Measurements from ENCODE around the gene TMPRSS3. TPM values are rescaled to one million over a fixed set of nuclear protein-coding genes. Genes with fewer than 3 reads are reported as not detected.

TMPRSS3 gene
- total RNA-seq, 1 experiment from 2014 or later, result not detected

GRCh38 chr21:42351626-42352440, 44.0 kb downstream of the TMPRSS3 start:
- no peak overlapping the region for H2AFZ ChIP-seq (ENCODE audit: low read length)
- no peaks in the 10 kb centered on the region for H3K9me2 ChIP-seq (replicated peaks; ENCODE audit: insufficient read depth, low read length)
- H3K36me3 ChIP-seq (ENCODE audit: insufficient read depth, low read length), result no peaks in the 10 kb centered on the region
- H4K20me1 ChIP-seq (ENCODE audit: insufficient read depth, low read depth, low read length), result no peaks in the 10 kb centered on the region
- DNase-seq, result no peak
- no peak overlapping the region for H3K27ac ChIP-seq (ENCODE audit: low read length)
- H3K4me2 ChIP-seq (ENCODE audit: low read depth, low read length, poor library complexity, severe bottlenecking), result no peak overlapping the region
- H3K4me1 ChIP-seq (ENCODE audit: low read length), result no peaks in the 10 kb centered on the region
- no peak overlapping the region for H3K4me3 ChIP-seq (ENCODE audit: low read length)
- H3K9me3 ChIP-seq (ENCODE audit: low read length), result peaks cover 11% of the 10 kb centered on the region
- no peak overlapping the region for H3K9ac ChIP-seq (ENCODE audit: low read length)
- H3K79me2 ChIP-seq (ENCODE audit: low read length), result no peaks in the 10 kb centered on the region
- 0 out of 2 replicates have a peak, but pooled peaks cover 4% of the 10 kb centered on the region for H3K27me3 ChIP-seq (ENCODE audit: low read length)

DNA sequence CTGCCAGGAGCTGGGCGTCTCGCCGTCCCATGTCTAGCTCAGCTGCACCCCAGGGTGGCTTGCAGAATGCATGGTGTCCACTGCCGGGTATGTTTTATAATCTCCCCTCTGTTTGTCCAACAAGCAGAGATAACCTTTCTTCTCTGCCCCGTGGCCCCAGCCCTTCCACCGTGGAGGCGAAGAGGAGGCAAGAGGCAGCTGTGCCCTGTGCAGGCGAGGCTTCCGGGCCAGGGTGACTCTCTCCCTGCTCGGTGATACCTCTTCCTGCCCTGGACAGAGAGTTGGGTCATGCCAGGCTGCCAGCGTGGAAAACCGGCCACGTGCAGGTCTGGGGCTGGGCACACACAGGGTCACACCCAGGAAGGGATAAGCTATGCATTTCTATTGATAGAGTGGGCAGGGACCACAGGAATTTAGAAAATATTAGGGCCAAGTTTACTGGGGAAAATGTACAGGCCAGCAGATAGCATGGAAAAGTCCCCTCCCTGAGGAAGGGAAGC, 44.9 kb downstream of the TMPRSS3 start, which contains the start of gene TFF2:
Gene TFF2, minus strand, starts transcription at position 68 of the 500 bp plus-strand sequence. Its CDS starts 37 bp downstream, at position 31.
- H3K27me3 ChIP-seq (ENCODE audit: low read length), result 0 out of 2 replicates have a peak, but pooled peaks cover 4% of the 10 kb centered on the region
- no peak within 1 kb of the TSS for H3K4me3 ChIP-seq (ENCODE audit: low read length)
- no peaks in the 10 kb centered on the region for H3K36me3 ChIP-seq (ENCODE audit: insufficient read depth, low read length)
- H3K9me3 ChIP-seq (ENCODE audit: low read length), result peaks cover 11% of the 10 kb centered on the region
- no peak for DNase-seq
- H3K4me1 ChIP-seq (ENCODE audit: low read length), result no peaks in the 10 kb centered on the region
- H2AFZ ChIP-seq (ENCODE audit: low read length), result no peak within 1 kb of the TSS
- H3K27ac ChIP-seq (ENCODE audit: low read length), result no peak within 1 kb of the TSS
- H3K9me2 ChIP-seq (replicated peaks; ENCODE audit: insufficient read depth, low read length), result no peaks in the 10 kb centered on the region
- no peak within 1 kb of the TSS for H3K4me2 ChIP-seq (ENCODE audit: low read depth, low read length, poor library complexity, severe bottlenecking)
- H4K20me1 ChIP-seq (ENCODE audit: insufficient read depth, low read depth, low read length), result no peaks in the 10 kb centered on the region
- no peak within 1 kb of the TSS for H3K9ac ChIP-seq (ENCODE audit: low read length)
- H3K79me2 ChIP-seq (ENCODE audit: low read length), result no peaks in the 10 kb centered on the region

- no peak for DNase-seq
- no peak overlapping the region for H3K9ac ChIP-seq (ENCODE audit: low read length)
Measured at GRCh38 chr21:42350318-42350910, 45.4 kb downstream of the TMPRSS3 start.

DNA sequence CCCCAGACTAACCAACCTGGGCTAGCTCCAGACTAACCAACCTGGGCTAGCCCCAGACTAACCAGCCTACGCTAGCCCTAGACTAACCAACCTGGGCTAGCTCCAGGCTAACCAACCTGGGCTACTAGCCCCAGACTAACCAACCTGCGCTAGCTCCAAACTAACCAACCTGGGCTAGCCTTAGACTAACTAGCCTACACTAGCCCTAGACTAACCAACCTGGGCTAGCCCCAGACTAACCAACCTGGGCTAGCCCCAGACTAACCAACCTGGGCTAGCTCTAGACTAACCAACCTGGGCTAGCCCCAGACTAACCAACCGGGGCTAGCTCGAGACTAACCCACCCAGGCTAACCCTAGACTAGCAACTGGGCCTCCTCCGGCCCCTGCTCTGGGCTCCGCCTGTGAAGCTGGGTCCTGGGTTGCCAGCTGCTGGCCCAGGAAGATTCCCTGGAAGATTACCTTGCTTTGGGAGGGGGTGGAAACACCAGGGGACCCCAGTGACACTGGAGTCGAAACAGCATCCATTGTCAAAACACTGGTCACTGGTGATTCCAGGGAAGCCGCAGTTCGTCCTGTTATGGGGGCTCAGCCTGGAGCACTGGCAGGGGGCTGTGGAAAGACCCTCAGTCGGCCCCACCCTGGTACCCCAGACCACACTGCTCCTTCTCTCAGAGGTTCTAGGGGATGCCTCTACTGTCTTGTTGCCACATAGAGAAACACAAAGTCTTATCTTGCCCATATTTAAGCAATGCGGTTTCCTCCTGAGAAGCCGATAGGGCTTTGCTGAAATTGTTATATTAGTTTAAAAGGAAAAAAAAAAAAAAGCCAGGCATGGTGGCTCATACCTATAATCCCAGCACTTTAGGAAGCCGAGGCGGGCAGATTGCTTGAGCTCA, 46.2 kb downstream of the TMPRSS3 start:
- Histone ChIP-seq H3K79me2 (ENCODE audit: low read length) (no peaks in the 10 kb centered on the region), H3K36me3 (ENCODE audit: insufficient read depth, low read length) (no peaks in the 10 kb centered on the region), H3K9ac (ENCODE audit: low read length) (no peak overlapping the region), H3K9me2 (replicated peaks; ENCODE audit: insufficient read depth, low read length) (no peaks in the 10 kb centered on the region), H3K9me3 (ENCODE audit: low read length) (peaks cover 2% of the 10 kb centered on the region; the same call in 1 of the 2 replicates), H3K4me1 (ENCODE audit: low read length) (no peaks in the 10 kb centered on the region), H2AFZ (ENCODE audit: low read length) (no peak overlapping the region), H3K4me3 (ENCODE audit: low read length) (no peak overlapping the region), H3K27ac (ENCODE audit: low read length) (no peak overlapping the region), H3K4me2 (ENCODE audit: low read depth, low read length, poor library complexity, severe bottlenecking) (no peak overlapping the region), H3K27me3 (ENCODE audit: low read length) (no peaks in the 10 kb centered on the region), H4K20me1 (ENCODE audit: insufficient read depth, low read depth, low read length) (no peaks in the 10 kb centered on the region)
- DNase-seq, result no peak

More at GRCh38 chr21:42350318-42350910, 45.4 kb downstream of the TMPRSS3 start:
- Histone ChIP-seq H3K4me2 (ENCODE audit: low read depth, low read length, poor library complexity, severe bottlenecking) (no peak overlapping the region), H3K4me1 (ENCODE audit: low read length) (no peaks in the 10 kb centered on the region), H3K9me3 (ENCODE audit: low read length) (peaks cover 8% of the 10 kb centered on the region), H3K4me3 (ENCODE audit: low read length) (no peak overlapping the region), H3K79me2 (ENCODE audit: low read length) (no peaks in the 10 kb centered on the region), H3K27ac (ENCODE audit: low read length) (no peak overlapping the region), H3K27me3 (ENCODE audit: low read length) (0 out of 2 replicates have a peak, but pooled peaks cover 4% of the 10 kb centered on the region), H3K9me2 (replicated peaks; ENCODE audit: insufficient read depth, low read length) (no peaks in the 10 kb centered on the region), H2AFZ (ENCODE audit: low read length) (no peak overlapping the region), H3K36me3 (ENCODE audit: insufficient read depth, low read length) (no peaks in the 10 kb centered on the region), H4K20me1 (ENCODE audit: insufficient read depth, low read depth, low read length) (no peaks in the 10 kb centered on the region)

- H3K27me3 ChIP-seq (ENCODE audit: low read length), result no peaks in the 10 kb centered on the region
- H3K36me3 ChIP-seq (ENCODE audit: insufficient read depth, low read length), result no peaks in the 10 kb centered on the region
- H3K4me2 ChIP-seq (ENCODE audit: low read depth, low read length, poor library complexity, severe bottlenecking), result no peak overlapping the region
- H3K9me2 ChIP-seq (replicated peaks; ENCODE audit: insufficient read depth, low read length), result no peaks in the 10 kb centered on the region
- no peaks in the 10 kb centered on the region for H3K79me2 ChIP-seq (ENCODE audit: low read length)
- H3K4me1 ChIP-seq (ENCODE audit: low read length), result no peaks in the 10 kb centered on the region
- H2AFZ ChIP-seq (ENCODE audit: low read length), result no peak overlapping the region
- H3K9ac ChIP-seq (ENCODE audit: low read length), result no peak overlapping the region
- no peaks in the 10 kb centered on the region for H4K20me1 ChIP-seq (ENCODE audit: insufficient read depth, low read depth, low read length)
- DNase-seq, result no peak
- H3K4me3 ChIP-seq (ENCODE audit: low read length), result no peak overlapping the region
- no peak overlapping the region for H3K27ac ChIP-seq (ENCODE audit: low read length)
- H3K9me3 ChIP-seq (ENCODE audit: low read length), result no peaks in the 10 kb centered on the region
Measured at GRCh38 chr21:42348762-42349161, 47.1 kb downstream of the TMPRSS3 start.

DNA sequence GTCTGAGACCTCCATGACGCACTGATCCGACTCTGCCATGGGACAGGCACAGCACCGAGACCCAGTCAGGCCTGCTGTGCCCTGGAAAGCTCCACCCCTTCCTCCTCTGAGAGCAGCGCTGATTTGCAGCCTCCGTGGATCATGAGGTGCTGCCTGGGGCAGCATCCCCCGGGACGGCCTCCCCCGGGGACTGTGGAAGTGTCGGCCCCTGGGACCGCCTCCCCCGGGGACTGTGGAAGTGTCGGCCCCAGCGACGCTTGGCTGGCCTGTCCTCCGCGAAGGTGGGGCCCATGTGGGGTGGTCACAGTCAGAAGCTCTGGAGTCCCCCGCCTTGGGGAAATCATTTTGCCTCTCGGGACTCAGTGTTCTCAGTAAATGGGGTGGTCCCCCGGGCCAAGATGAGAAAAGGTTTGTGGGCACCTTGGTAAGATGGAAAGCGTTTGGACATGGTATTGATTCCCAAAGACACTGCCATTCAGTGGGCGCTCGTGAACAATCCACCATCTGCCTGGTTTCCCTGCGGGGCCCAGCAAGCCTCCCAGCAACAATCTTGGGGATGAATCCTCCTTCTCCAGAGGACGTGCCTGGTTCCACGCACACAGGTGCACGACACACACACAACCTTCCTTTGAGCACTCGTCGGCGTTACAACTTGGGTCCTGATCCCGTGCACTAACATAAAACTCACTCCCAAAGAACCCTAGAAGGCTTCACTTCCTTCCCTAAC, 48.1 kb downstream of the TMPRSS3 start:
- Histone ChIP-seq H3K36me3 (ENCODE audit: insufficient read depth, low read length) (no peaks in the 10 kb centered on the region), H3K9me3 (ENCODE audit: low read length) (no peaks in the 10 kb centered on the region), H3K9me2 (replicated peaks; ENCODE audit: insufficient read depth, low read length) (no peaks in the 10 kb centered on the region), H3K9ac (ENCODE audit: low read length) (no peak overlapping the region), H3K4me3 (ENCODE audit: low read length) (no peak overlapping the region), H2AFZ (ENCODE audit: low read length) (no peak overlapping the region), H3K4me1 (ENCODE audit: low read length) (no peaks in the 10 kb centered on the region), H3K27ac (ENCODE audit: low read length) (no peak overlapping the region), H4K20me1 (ENCODE audit: insufficient read depth, low read depth, low read length) (no peaks in the 10 kb centered on the region), H3K27me3 (ENCODE audit: low read length) (no peaks in the 10 kb centered on the region), H3K79me2 (ENCODE audit: low read length) (no peaks in the 10 kb centered on the region), H3K4me2 (ENCODE audit: low read depth, low read length, poor library complexity, severe bottlenecking) (no peak overlapping the region)
- DNase-seq, result no peak

DNA sequence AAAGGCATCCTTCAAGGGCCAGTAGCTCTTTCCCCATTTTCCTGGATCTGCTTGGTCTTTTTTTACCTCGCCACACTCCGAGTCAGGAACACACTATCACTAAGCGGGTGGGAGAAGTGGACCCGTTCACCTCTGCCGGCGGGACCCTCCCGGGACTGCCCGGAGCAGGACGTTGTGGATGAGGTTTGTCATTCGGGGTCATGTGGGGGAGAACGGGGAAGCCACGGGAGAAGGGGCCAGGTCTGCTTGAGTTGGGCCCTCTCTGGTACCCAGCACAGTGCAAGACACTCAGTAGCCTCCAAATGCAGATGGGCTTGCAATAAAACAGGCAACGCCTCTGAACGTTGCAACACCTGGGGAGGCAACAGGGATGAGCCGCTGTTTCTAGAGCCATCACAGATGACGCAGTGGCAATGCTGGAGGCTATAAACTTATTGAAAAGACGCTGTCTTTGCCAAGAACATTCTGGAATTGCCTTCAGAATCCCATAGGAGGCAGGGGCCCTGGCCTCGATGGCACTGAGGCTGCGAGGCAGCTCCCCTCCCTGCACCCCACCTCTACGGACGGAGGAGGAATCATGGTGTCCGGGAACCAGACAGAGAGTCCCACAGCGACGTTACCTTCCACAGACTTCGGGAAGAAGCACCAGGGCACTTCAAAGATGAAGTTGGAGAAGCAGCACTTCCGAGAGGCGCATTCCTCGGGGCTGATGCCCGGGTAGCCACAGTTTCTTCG, 48.8 kb downstream of the TMPRSS3 start:
- Histone ChIP-seq H3K36me3 (ENCODE audit: insufficient read depth, low read length) (no peaks in the 10 kb centered on the region), H3K4me1 (ENCODE audit: low read length) (no peaks in the 10 kb centered on the region), H3K9ac (ENCODE audit: low read length) (no peak overlapping the region), H3K9me2 (replicated peaks; ENCODE audit: insufficient read depth, low read length) (no peaks in the 10 kb centered on the region), H3K27me3 (ENCODE audit: low read length) (no peaks in the 10 kb centered on the region), H2AFZ (ENCODE audit: low read length) (no peak overlapping the region), H3K4me3 (ENCODE audit: low read length) (no peak overlapping the region), H4K20me1 (ENCODE audit: insufficient read depth, low read depth, low read length) (no peaks in the 10 kb centered on the region), H3K9me3 (ENCODE audit: low read length) (no peaks in the 10 kb centered on the region), H3K4me2 (ENCODE audit: low read depth, low read length, poor library complexity, severe bottlenecking) (no peak overlapping the region), H3K27ac (ENCODE audit: low read length) (no peak overlapping the region), H3K79me2 (ENCODE audit: low read length) (no peaks in the 10 kb centered on the region)
- DNase-seq, result no peak
